GM23248 (cell line): ENCODE data around the gene KDM2A. TPM values are rescaled to one million over a fixed set of nuclear protein-coding genes. Genes with fewer than 3 reads are reported as not detected.

Experiments
- DNase-seq: peaks from one replicate; pipeline ENCODE4 v3.0.0-alpha.2; 2015
- H2AFZ ChIP-seq: fragments of 200-600 bp; sonication (generic); 2 replicates; pipeline ENCODE4 v1.6.1; 2016; ENCODE audit warnings: antibody characterized with exemption
- H3F3A ChIP-seq: fragments of 200-600 bp; sonication (generic); 2 replicates; pipeline ENCODE4 v1.6.1; 2016; ENCODE audit warnings: mild to moderate bottlenecking, antibody characterized with exemption, mixed run types; ENCODE audit not compliant: insufficient read depth
- H3K27ac ChIP-seq: fragments of 200-600 bp; sonication (generic); 2 replicates; pipeline ENCODE4 v1.5.1; 2016; ENCODE audit warnings: mild to moderate bottlenecking
- H3K27me3 ChIP-seq: fragments of 200-600 bp; sonication (generic); replicated peaks from 2 replicates; pipeline ENCODE4 v1.6.1; 2016; ENCODE audit warnings: mild to moderate bottlenecking; ENCODE audit not compliant: insufficient read depth
- H3K36me3 ChIP-seq: fragments of 200-600 bp; sonication (generic); 2 replicates; pipeline ENCODE4 v1.6.1; 2016; ENCODE audit warnings: low read depth, mild to moderate bottlenecking
- H3K4me1 ChIP-seq: fragments of 200-600 bp; sonication (generic); 2 replicates; pipeline ENCODE4 v1.6.1; 2016; ENCODE audit warnings: mild to moderate bottlenecking; ENCODE audit not compliant: insufficient read depth
- H3K4me2 ChIP-seq: fragments of 200-600 bp; sonication (generic); one replicate; pipeline ENCODE4 v1.6.1; 2016; ENCODE audit warnings: mild to moderate bottlenecking; ENCODE audit not compliant: unreplicated experiment
- H3K4me3 ChIP-seq: fragments of 200-600 bp; sonication (generic); 2 replicates; pipeline ENCODE4 v1.5.1; 2016; ENCODE audit warnings: mild to moderate bottlenecking
- H3K79me2 ChIP-seq: fragments of 200-600 bp; sonication (generic); 2 replicates; pipeline ENCODE4 v1.6.1; 2016; ENCODE audit warnings: mild to moderate bottlenecking; ENCODE audit not compliant: insufficient read depth
- H3K9ac ChIP-seq: fragments of 200-600 bp; sonication (generic); 2 replicates; pipeline ENCODE4 v1.6.1; 2016; ENCODE audit warnings: mild to moderate bottlenecking
- H3K9me2 ChIP-seq: fragments of 200-600 bp; sonication (generic); 2 replicates; pipeline ENCODE4 v1.6.1; 2016; ENCODE audit warnings: mixed run types, mild to moderate bottlenecking, moderate library complexity; ENCODE audit not compliant: insufficient read depth
- H3K9me3 ChIP-seq: fragments of 200-600 bp; sonication (generic); one replicate; pipeline ENCODE4 v1.6.1; 2017; ENCODE audit warnings: low read depth
- H4K20me1 ChIP-seq: fragments of 200-600 bp; sonication (generic); 2 replicates; pipeline ENCODE4 v1.6.0; 2016; ENCODE audit not compliant: insufficient read depth
- EZH2 ChIP-seq: fragments of 200-600 bp; sonication (generic); IDR thresholded peaks from 2 replicates; pipeline ENCODE4 v1.6.1; 2018; ENCODE audit warnings: antibody characterized with exemption, mild to moderate bottlenecking; ENCODE audit not compliant: insufficient read depth, poor library complexity, severe bottlenecking
- EZH2phosphoT487 ChIP-seq: fragments of 200-600 bp; sonication (generic); IDR thresholded peaks from 2 replicates; pipeline ENCODE4 v1.6.1; 2018; ENCODE audit warnings: antibody characterized with exemption, moderate library complexity, mild to moderate bottlenecking, low read depth; ENCODE audit not compliant: insufficient read depth
- WGBS, 2 experiments: methylation state at CpG; one replicate each; pipeline ENCODE4 v1.1.6; 2015 to 2017; ENCODE audit warnings: low lambda C conversion rate in 2 of 2, low coverage in 1 of 2; ENCODE audit errors: missing lambda C conversion rate in 2 of 2; 5-methylcytosine and 5-hydroxymethylcytosine counted together
- in situ Hi-C: fragments of 300-500 bp; cut with MboI; formaldehyde crosslinking; loops from 2 replicates; pipeline ENCODE4 v1.15.0; 2020
- polyA plus RNA-seq: library from polyadenylated mRNA; unstranded; fragments of >200 nt; fragmentation: Nextera tagmentation; extraction: Ambion mirVana; gene quantifications from 2 replicates; pipeline ENCODE4 v1.2.1, GENCODE V29; 2016
- total RNA-seq: library from RNA; depleted of rRNA; stranded (reverse); fragments of >200 nt; shearing (Covaris generic); gene quantifications from 2 replicates; pipeline ENCODE4 v1.2.3, GENCODE V29; 2014

KDM2A gene
- total and polyA plus RNA-seq, 2 experiments from 2014 or later: 12.1 to 34.4 TPM

DNA sequence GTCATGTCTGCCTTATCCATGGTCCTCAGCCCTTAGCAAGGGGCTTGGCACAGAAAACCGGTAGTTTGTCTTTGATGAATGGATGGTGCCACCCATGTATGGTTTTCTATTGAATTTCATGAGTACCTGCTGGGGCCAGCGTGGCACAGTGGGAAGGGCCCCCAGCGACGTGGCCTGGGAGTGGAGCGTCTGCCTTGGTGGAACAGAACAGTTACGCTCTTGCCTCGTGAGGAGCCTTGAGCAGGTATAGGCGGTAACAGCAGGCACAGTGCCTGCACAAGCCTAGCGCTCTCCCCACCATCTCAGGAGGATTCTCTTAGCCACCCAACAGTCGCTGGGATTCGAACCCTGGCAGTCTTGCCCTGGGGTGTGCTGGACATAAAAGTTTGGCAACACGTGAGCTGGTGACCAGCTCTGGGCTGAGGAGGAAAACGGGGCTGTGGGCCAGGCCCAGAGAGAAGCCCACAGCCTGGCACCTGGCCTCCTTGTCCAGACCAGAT is 181.2 kb downstream of the KDM2A start:
- no peaks in the 10 kb centered on the region for H4K20me1 ChIP-seq
- peaks cover 17% of the 10 kb centered on the region for H3K36me3 ChIP-seq
- H3K9me3 ChIP-seq: no peaks in the 10 kb centered on the region
- TF ChIP-seq EZH2phosphoT487: no peak
- H3K4me2 ChIP-seq: no peak overlapping the region
- H3K27me3 ChIP-seq: no peaks in the 10 kb centered on the region
- 97 to 98% methylated on average over 12 to 13 of the region's 13 CpGs for WGBS, 2 experiments
- in situ Hi-C loops: no loop called here
- H3K9ac ChIP-seq: no peak overlapping the region
- H2AFZ ChIP-seq: no peak overlapping the region
- no peak overlapping the region for H3K27ac ChIP-seq
- peaks cover 32% of the 10 kb centered on the region for H3K79me2 ChIP-seq
- no peaks in the 10 kb centered on the region for H3F3A ChIP-seq
- no peaks in the 10 kb centered on the region for H3K9me2 ChIP-seq
- no peak for DNase-seq
- 0 out of 2 replicates have a peak, but pooled peaks cover 12% of the 10 kb centered on the region for H3K4me1 ChIP-seq
- H3K4me3 ChIP-seq: no peak overlapping the region

- TF ChIP-seq EZH2 (no peak), EZH2phosphoT487 (no peak)
- no peak overlapping the region for H3K4me2 ChIP-seq
- peaks cover 27% of the 10 kb centered on the region for H3K79me2 ChIP-seq
- H2AFZ ChIP-seq: no peak overlapping the region
- H4K20me1 ChIP-seq: no peaks in the 10 kb centered on the region
- no peak overlapping the region for H3K4me3 ChIP-seq
- no peak overlapping the region for H3K9ac ChIP-seq
- H3K4me1 ChIP-seq: 0 out of 2 replicates have a peak, but pooled peaks cover 12% of the 10 kb centered on the region
- in situ Hi-C loops: no loop called here
- H3K9me3 ChIP-seq: no peaks in the 10 kb centered on the region
- H3F3A ChIP-seq: no peaks in the 10 kb centered on the region
- H3K27ac ChIP-seq: no peak overlapping the region
- no peak for DNase-seq
- 93 to 94% methylated on average over 14 to 21 of the region's 22 CpGs for WGBS, 2 experiments
- H3K9me2 ChIP-seq: no peaks in the 10 kb centered on the region
- H3K36me3 ChIP-seq: peaks cover 12% of the 10 kb centered on the region
- no peaks in the 10 kb centered on the region for H3K27me3 ChIP-seq
These were observed 181.8 kb downstream of the KDM2A start for GRCh38 chr11:67300756-67301312.

- no peak for DNase-seq
- Histone ChIP-seq H3K4me2 (no peak overlapping the region), H3K27ac (no peak overlapping the region), H3K27me3 (no peaks in the 10 kb centered on the region), H3K79me2 (peaks cover 21% of the 10 kb centered on the region), H3K36me3 (peaks cover 7% of the 10 kb centered on the region), H3K9ac (no peak overlapping the region), H3K4me3 (no peak overlapping the region), H4K20me1 (no peaks in the 10 kb centered on the region), H3K9me3 (no peaks in the 10 kb centered on the region), H3K4me1 (0 out of 2 replicates have a peak, but pooled peaks cover 12% of the 10 kb centered on the region), H2AFZ (no peak overlapping the region), H3K9me2 (no peaks in the 10 kb centered on the region), H3F3A (no peaks in the 10 kb centered on the region)
- 93 to 95% methylated on average over 27 to 28 of the region's 28 CpGs for WGBS, 2 experiments
- TF ChIP-seq EZH2 (no peak), EZH2phosphoT487 (no peak)
- in situ Hi-C loops: no loop called here
These were observed 182.4 kb downstream of the KDM2A start for GRCh38 chr11:67301313-67301921.

DNA sequence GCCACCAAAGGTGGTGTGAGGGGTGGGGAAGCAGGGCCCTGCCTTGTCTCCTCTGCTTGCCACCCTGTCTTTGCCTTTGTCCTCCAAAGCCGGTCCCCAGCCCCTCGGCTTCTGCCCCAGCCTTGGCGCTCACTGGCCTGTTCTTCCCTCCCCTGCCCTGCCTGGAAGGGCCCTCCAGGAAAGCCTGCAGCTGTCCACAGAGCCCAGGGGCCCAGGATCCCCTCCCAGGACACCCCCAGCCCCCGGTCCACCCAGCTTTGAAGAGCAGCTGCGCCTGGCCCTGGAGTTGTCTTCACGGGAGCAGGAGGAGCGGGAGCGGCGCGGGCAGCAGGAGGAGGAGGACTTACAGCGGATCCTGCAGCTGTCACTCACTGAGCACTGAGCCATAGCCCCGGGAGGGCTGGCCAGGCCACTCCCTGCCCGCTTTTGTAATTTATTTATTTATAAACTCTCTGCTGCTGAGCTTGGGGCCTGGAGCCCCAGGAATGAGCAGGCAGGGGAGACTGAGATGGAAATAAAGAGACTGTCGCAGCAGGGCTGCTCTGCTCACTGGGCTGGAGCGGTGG is 183.0 kb downstream of the KDM2A start:
- Histone ChIP-seq H3K27ac (no peak overlapping the region), H3K9me3 (no peaks in the 10 kb centered on the region), H2AFZ (no peak overlapping the region), H3K36me3 (peaks cover 1% of the 10 kb centered on the region), H4K20me1 (no peaks in the 10 kb centered on the region), H3K27me3 (no peaks in the 10 kb centered on the region), H3K4me3 (no peak overlapping the region), H3K79me2 (peaks cover 15% of the 10 kb centered on the region), H3F3A (no peaks in the 10 kb centered on the region), H3K4me1 (0 out of 2 replicates have a peak, but pooled peaks cover 12% of the 10 kb centered on the region), H3K9ac (no peak overlapping the region), H3K4me2 (no peak overlapping the region), H3K9me2 (no peaks in the 10 kb centered on the region)
- TF ChIP-seq EZH2: no peak
- TF ChIP-seq EZH2phosphoT487: no peak
- WGBS, 2 experiments: 31 to 40% methylated on average over 15 of the region's 15 CpGs
- in situ Hi-C loops: no loop called here
- DNase-seq: peak; percentile 44
